CD14-positive monocyte (primary cell): Measurements from ENCODE around the gene CDH15. TPM values are rescaled to one million over a fixed set of nuclear protein-coding genes. Genes with fewer than 3 reads are reported as not detected.

Experiments used
- DNase-seq, 3 donors: peaks; one replicate each; pipeline ENCODE4 v3.0.0-alpha.2; 2011 to 2022
- H2AFZ ChIP-seq: 2 replicates; pipeline ENCODE4 v1.6.0; 2012; ENCODE audit warnings: mild to moderate bottlenecking, low read depth, low read length, inconsistent platforms; ENCODE audit not compliant: insufficient read depth, poor library complexity, severe bottlenecking
- H3K27ac ChIP-seq, 2 donors: 1 replicate in 1 of 2; 2 replicates in 1 of 2; pipeline ENCODE4 v1.5.1; 2012 to 2013; ENCODE audit warnings: low read length in 2 of 2, control low read depth in 1 of 2, inconsistent platforms in 1 of 2, low read depth in 1 of 2, mild to moderate bottlenecking in 1 of 2
- H3K27me3 ChIP-seq, 2 donors: one replicate each; pipeline versions ENCODE4 v1.6.0 to v1.6.1; 2011 to 2013; ENCODE audit warnings: low read length in 2 of 2; ENCODE audit not compliant: control insufficient read depth in 2 of 2, insufficient read depth in 2 of 2
- H3K36me3 ChIP-seq, 2 donors: replicated peaks in 1 of 2; 1 replicate in 1 of 2; 2 replicates in 1 of 2; pipeline versions ENCODE4 v1.5.1 to v1.6.1; 2012 to 2013; ENCODE audit warnings: low read length in 2 of 2, control low read depth in 1 of 2, inconsistent platforms in 1 of 2, mild to moderate bottlenecking in 1 of 2; ENCODE audit not compliant: insufficient read depth in 2 of 2, control insufficient read depth in 1 of 2
- H3K4me1 ChIP-seq, 2 donors: 1 replicate in 1 of 2; 2 replicates in 1 of 2; pipeline versions ENCODE4 v1.5.1 to v1.6.1; 2012 to 2013; ENCODE audit warnings: low read length in 2 of 2, control low read depth in 1 of 2, inconsistent platforms in 1 of 2, mild to moderate bottlenecking in 1 of 2, moderate library complexity in 1 of 2; ENCODE audit not compliant: insufficient read depth in 2 of 2, control insufficient read depth in 1 of 2
- H3K4me2 ChIP-seq: replicated peaks from 2 replicates; pipeline ENCODE3; 2012; ENCODE audit warnings: low read length, moderate library complexity, mild to moderate bottlenecking; ENCODE audit not compliant: poor library complexity, severe bottlenecking; ENCODE audit errors: extremely low read depth
- H3K4me3 ChIP-seq, 3 experiments: fragments of 200-600 bp in 1 of 3; sonication (generic) in 1 of 3; replicated peaks in 1 of 3; 1 replicate in 2 of 3; 2 replicates in 1 of 3; pipeline ENCODE4 v1.5.1; 2011 to 2013; ENCODE audit warnings: low read length in 3 of 3, mild to moderate bottlenecking in 3 of 3, control low read depth in 2 of 3, low read depth in 2 of 3, inconsistent platforms in 1 of 3, moderate library complexity in 1 of 3
- H3K79me2 ChIP-seq: 2 replicates; pipeline ENCODE4 v1.6.0; 2012; ENCODE audit warnings: mild to moderate bottlenecking, control low read depth, inconsistent platforms, low read length, moderate library complexity; ENCODE audit not compliant: insufficient read depth
- H3K9ac ChIP-seq: 2 replicates; pipeline ENCODE4 v1.6.0; 2017; ENCODE audit warnings: low read length, mild to moderate bottlenecking; ENCODE audit not compliant: insufficient read depth, poor library complexity, severe bottlenecking
- H3K9me3 ChIP-seq, 2 donors: replicated peaks in 1 of 2; 1 replicate in 1 of 2; 2 replicates in 1 of 2; pipeline versions ENCODE4 v1.5.1 to v1.6.1; 2012 to 2013; ENCODE audit warnings: low read length in 2 of 2, control low read depth in 1 of 2; ENCODE audit not compliant: control insufficient read depth in 1 of 2, insufficient read depth in 1 of 2
- H4K20me1 ChIP-seq: 2 replicates; pipeline ENCODE4 v1.6.0; 2012; ENCODE audit warnings: mild to moderate bottlenecking, low read length, control low read depth, moderate library complexity; ENCODE audit not compliant: insufficient read depth
- H3K27ac Mint-ChIP-seq, 7 donors: one replicate each; pipeline ENCODE4 v1.8.0; 2020; ENCODE audit warnings: mild to moderate bottlenecking in 7 of 7, mixed read lengths in 7 of 7, moderate library complexity in 6 of 7, inconsistent platforms in 2 of 7
- H3K27me3 Mint-ChIP-seq, 3 donors: one replicate each; pipeline ENCODE4 v1.8.0; 2021 to 2022; ENCODE audit warnings: low read depth in 3 of 3, mild to moderate bottlenecking in 3 of 3, mixed read lengths in 3 of 3, moderate library complexity in 3 of 3, inconsistent platforms in 1 of 3
- H3K36me3 Mint-ChIP-seq, 2 donors: one replicate each; pipeline ENCODE4 v1.8.0; 2020; ENCODE audit warnings: mixed read lengths in 2 of 2, inconsistent platforms in 1 of 2, mild to moderate bottlenecking in 1 of 2
- H3K4me1 Mint-ChIP-seq: one replicate; pipeline ENCODE4 v1.8.0; 2020; ENCODE audit warnings: mild to moderate bottlenecking, mixed read lengths
- H3K4me3 Mint-ChIP-seq, 2 donors: one replicate each; pipeline ENCODE4 v1.8.0; 2020; ENCODE audit warnings: mild to moderate bottlenecking in 2 of 2, mixed read lengths in 2 of 2, moderate library complexity in 1 of 2
- H3K9me3 Mint-ChIP-seq, 7 donors: one replicate each; pipeline ENCODE4 v1.8.0; 2020 to 2022; ENCODE audit warnings: mixed read lengths in 7 of 7, mild to moderate bottlenecking in 6 of 7, moderate library complexity in 6 of 7, inconsistent platforms in 2 of 7
- CTCF ChIP-seq: fragments of 200-600 bp; IDR thresholded peaks from one replicate; pipeline ENCODE4 v1.8.0; 2022; ENCODE audit warnings: antibody characterized with exemption, mild to moderate bottlenecking
- WGBS: methylation state at CpG from one replicate; pipeline ENCODE4 v1.1.5; 2013; ENCODE audit warnings: missing lambda C conversion rate; ENCODE audit not compliant: insufficient coverage; 5-methylcytosine and 5-hydroxymethylcytosine counted together
- intact Hi-C, 2 donors: fragments of 100-400 bp; cut with micrococcal nuclease; formaldehyde crosslinking; loops; one replicate each; pipeline versions ENCODE4 v1.15.0 to v1.15.1; 2023
- polyA plus RNA-seq, 3 donors: library from polyadenylated mRNA; depleted of rRNA in 1 of 3; unstranded in 2 of 3; stranded (reverse) in 1 of 3; fragments of 300-500 nt in 2 of 3; fragments of >200 nt in 1 of 3; fragmentation: Illumina TruSeq in 2 of 3; gene quantifications; 1 replicate in 2 of 3; 2 replicates in 1 of 3; pipeline ENCODE4 v1.2.3, GENCODE V29; 2012 to 2021

The CDH15 gene
- polyA plus RNA-seq, 3 donors: not detected

- Mint-ChIP-seq H3K36me3 (peaks cover 42 to 81% of the 10 kb centered on the region in 2 donors), H3K4me3 (no peak overlapping the region), H3K27me3 (peaks cover 0 to 2% (median 1%) of the 10 kb centered on the region in 3 donors), H3K4me1 (no peaks in the 10 kb centered on the region), H3K9me3 (peaks cover 0 to 12% (median 8%) of the 10 kb centered on the region in 7 donors), H3K27ac (peak overlapping the region in 2 of 7 donors; percentile 25 to 66)
- H3K9ac ChIP-seq: no peak overlapping the region
- peaks cover 10% of the 10 kb centered on the region for H4K20me1 ChIP-seq
- H2AFZ ChIP-seq: no peak overlapping the region
- H3K27ac ChIP-seq: no peak overlapping the region
- H3K4me3 ChIP-seq: no peak overlapping the region
- H3K4me1 ChIP-seq: no peaks in the 10 kb centered on the region
- no peaks in the 10 kb centered on the region for H3K79me2 ChIP-seq
- DNase-seq: no peak
- no peaks in the 10 kb centered on the region for H3K27me3 ChIP-seq
- WGBS: 88% methylated on average over 5 of the region's 13 CpGs
- H3K9me3 ChIP-seq: peaks cover 0 to 14% of the 10 kb centered on the region in 2 donors
- intact Hi-C loops: no loop called here
- TF ChIP-seq CTCF: no peak
- H3K36me3 ChIP-seq: peaks cover 49 to 75% of the 10 kb centered on the region in 2 donors
- no peak overlapping the region for H3K4me2 ChIP-seq
These were observed 28.9 kb upstream of the CDH15 start for GRCh38 chr16:89142474-89143195.

- H3K4me3 ChIP-seq: no peak overlapping the region
- WGBS: 97% methylated on average over 14 of the region's 17 CpGs
- H3K27me3 Mint-ChIP-seq: peaks cover 0 to 2% (median 1%) of the 10 kb centered on the region in 3 donors
- H3K27ac ChIP-seq: no peak overlapping the region
- H3K4me3 Mint-ChIP-seq: no peak overlapping the region
- H2AFZ ChIP-seq: no peak overlapping the region
- no peak overlapping the region for H3K9ac ChIP-seq
- peaks cover 10% of the 10 kb centered on the region for H4K20me1 ChIP-seq
- peaks cover 46 to 81% of the 10 kb centered on the region in 2 donors for H3K36me3 ChIP-seq
- no peak for TF ChIP-seq CTCF
- peaks cover 0 to 15% (median 10%) of the 10 kb centered on the region in 7 donors for H3K9me3 Mint-ChIP-seq
- H3K27ac Mint-ChIP-seq: peak overlapping the region in 1 of 7 donors; percentile 4
- no peaks in the 10 kb centered on the region for H3K79me2 ChIP-seq
- no peaks in the 10 kb centered on the region for H3K27me3 ChIP-seq
- peaks cover 45 to 88% of the 10 kb centered on the region in 2 donors for H3K36me3 Mint-ChIP-seq
- no peak for DNase-seq
- H3K4me1 ChIP-seq: no peaks in the 10 kb centered on the region
- H3K9me3 ChIP-seq: peaks cover 0 to 21% of the 10 kb centered on the region in 2 donors
- intact Hi-C loops: no loop called here
- no peaks in the 10 kb centered on the region for H3K4me1 Mint-ChIP-seq
- no peak overlapping the region for H3K4me2 ChIP-seq
These were observed 28.3 kb upstream of the CDH15 start for GRCh38 chr16:89143201-89143741.
